Measurements from ENCODE around the gene ATAD2B.

ATAD2B gene

GRCh38 chr2:23776021-23776420 is 150.9 kb downstream of the ATAD2B start:
- TF ChIP-seq, protein P1, sequence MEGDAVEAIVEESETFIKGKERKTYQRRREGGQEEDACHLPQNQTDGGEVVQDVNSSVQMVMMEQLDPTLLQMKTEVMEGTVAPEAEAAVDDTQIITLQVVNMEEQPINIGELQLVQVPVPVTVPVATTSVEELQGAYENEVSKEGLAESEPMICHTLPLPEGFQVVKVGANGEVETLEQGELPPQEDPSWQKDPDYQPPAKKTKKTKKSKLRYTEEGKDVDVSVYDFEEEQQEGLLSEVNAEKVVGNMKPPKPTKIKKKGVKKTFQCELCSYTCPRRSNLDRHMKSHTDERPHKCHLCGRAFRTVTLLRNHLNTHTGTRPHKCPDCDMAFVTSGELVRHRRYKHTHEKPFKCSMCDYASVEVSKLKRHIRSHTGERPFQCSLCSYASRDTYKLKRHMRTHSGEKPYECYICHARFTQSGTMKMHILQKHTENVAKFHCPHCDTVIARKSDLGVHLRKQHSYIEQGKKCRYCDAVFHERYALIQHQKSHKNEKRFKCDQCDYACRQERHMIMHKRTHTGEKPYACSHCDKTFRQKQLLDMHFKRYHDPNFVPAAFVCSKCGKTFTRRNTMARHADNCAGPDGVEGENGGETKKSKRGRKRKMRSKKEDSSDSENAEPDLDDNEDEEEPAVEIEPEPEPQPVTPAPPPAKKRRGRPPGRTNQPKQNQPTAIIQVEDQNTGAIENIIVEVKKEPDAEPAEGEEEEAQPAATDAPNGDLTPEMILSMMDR (IDR thresholded peaks at IDR 0.05; ENCODE audit: low read depth, low read length): no peak
- no peak for DNase-seq (ENCODE audit: extremely low read depth, low read depth)

DNA sequence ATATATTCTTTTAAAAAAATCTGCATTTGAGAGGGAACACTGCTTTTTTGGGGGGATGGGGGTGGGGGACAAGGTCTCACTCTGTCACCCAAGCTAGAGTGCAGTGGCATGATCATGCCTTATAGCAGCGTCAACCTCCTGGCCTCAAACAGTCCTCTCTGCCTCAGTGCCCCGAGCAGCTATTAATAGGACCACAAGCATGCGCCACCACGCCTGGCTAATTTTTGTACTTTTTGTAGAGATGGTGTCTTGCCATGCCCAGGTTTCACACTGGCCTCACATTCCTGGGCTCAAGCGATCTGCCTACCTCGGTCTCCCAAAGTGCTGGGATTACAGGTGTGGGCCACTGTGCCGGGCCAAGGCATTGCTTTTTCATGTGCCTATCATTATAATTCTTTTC is 154.2 kb downstream of the ATAD2B start:
- DNase-seq (ENCODE audit: extremely low read depth, low read depth): no peak
- TF ChIP-seq, protein P1 (IDR thresholded peaks at IDR 0.05; ENCODE audit: low read depth, low read length): no peak

DNA sequence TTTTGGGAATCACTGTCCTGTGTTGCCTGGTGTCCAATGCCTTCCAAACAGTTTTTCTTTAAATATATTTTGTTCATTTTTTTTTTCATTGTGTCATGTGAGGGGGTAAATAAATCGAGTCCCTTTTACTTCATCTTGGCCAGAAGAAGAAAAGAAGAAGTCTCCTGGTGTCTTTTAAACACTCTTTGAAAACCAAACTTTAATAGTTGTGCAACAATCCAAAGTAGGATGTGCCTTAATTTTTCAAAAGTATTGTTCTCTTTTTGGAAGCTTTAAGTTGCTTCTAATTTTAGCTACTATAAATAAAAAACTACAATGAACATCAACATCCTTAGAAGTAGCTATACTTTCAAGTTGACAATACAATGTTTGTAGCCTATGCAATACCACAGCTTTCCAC is 154.9 kb downstream of the ATAD2B start:
- TF ChIP-seq, protein P1 (IDR thresholded peaks at IDR 0.05; ENCODE audit: low read depth, low read length): no peak
- DNase-seq (ENCODE audit: extremely low read depth, low read depth): no peak

DNA sequence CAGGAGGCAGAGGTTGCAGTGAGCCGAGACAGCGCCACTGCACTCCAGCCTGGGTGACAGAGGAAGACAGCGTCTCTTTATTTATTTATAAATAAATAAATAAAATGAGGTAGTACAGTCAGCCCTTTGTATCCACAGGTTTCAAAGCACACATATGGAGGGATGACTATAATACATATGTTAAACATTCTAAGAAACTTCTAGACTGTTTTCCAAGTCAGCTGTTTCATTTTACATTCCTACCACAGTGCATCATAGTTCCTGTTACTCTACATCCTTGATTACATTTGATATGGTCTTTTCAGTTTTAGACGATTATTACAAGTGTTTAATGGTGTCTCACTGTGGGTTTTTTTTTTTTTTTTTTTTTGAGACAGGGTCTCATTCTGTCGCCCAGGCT is 157.6 kb downstream of the ATAD2B start:
- no peak for DNase-seq (ENCODE audit: extremely low read depth, low read depth)
- TF ChIP-seq, protein P1 (IDR thresholded peaks at IDR 0.05; ENCODE audit: low read depth, low read length): no peak

- TF ChIP-seq, protein P1 (IDR thresholded peaks at IDR 0.05; ENCODE audit: low read depth, low read length): no peak
- no peak for DNase-seq (ENCODE audit: extremely low read depth, low read depth)
Observed at GRCh38 chr2:23767876-23768621, 158.9 kb downstream of the ATAD2B start.

GRCh38 chr2:23762141-23762540 is 164.8 kb downstream of the ATAD2B start:
- TF ChIP-seq, protein P1 (IDR thresholded peaks at IDR 0.05; ENCODE audit: low read depth, low read length): no peak
- no peak for DNase-seq (ENCODE audit: extremely low read depth, low read depth)

DNA sequence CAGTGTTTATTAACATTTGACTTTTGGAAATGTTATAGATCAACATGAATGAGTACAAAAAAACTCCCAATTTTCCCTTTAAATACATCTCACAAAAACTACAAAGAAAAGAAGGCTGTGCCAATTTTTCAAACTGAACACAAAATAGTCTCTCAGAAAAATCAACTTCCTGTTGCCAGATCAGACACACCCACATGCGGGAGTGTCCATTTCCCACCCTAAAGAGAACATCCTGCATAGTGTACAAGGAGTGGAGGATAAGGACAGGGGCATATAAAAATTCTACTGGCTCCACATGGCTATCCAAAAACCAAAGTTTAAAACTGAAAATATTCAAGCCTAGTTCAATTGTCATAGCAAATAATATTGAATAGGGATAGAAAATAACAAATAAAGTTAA is 165.3 kb downstream of the ATAD2B start:
- no peak for DNase-seq (ENCODE audit: extremely low read depth, low read depth)
- TF ChIP-seq, protein P1 (IDR thresholded peaks at IDR 0.05; ENCODE audit: low read depth, low read length): no peak
